Dermis microvascular lymphatic vessel endothelial cell (primary cell): ENCODE measurements around the gene SYNPO2L. TPM values are rescaled to one million over a fixed set of nuclear protein-coding genes. Genes with fewer than 3 reads are reported as not detected.
"Not testable (repeated sequence)": the region's sequence is repeated elsewhere in the genome, so short reads cannot be mapped to it uniquely, and the experiment has no call there.

ENCODE experiments used
- DNase-seq, 2 donors: peaks; one replicate each; pipeline versions ENCODE4 v3.0.0 to v3.0.0-alpha.2; 2010; ENCODE audit warnings: low read depth in 2 of 2
- total RNA-seq: library from RNA; depleted of rRNA; stranded (reverse); fragments of >200 nt; gene quantifications from 2 replicates; pipeline ENCODE4 v1.2.1, GENCODE V29; 2014

SYNPO2L gene
- total RNA-seq, 1 donor from 2014 or later = not detected

DNA sequence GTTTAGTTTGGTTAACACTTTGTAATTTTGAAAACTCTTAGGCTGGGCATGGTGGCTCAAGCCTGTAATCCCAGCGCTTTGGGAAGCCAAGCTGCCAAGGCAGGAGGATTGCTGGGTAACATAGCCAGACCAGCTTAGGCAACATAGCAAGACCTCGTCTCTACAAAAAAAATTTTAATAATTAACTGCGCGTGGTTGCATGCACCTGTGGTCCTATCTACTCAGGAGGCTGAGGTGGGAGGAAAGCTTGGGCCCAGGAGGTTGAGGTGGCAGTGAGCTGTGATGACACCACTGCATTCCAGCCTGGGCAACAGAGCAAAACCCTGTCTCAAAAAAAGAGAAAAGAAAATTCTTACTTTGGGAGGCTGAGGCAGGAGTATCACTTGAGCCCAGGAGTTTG lies 32.8 kb downstream of the SYNPO2L start:
- DNase-seq = no peak

DNA sequence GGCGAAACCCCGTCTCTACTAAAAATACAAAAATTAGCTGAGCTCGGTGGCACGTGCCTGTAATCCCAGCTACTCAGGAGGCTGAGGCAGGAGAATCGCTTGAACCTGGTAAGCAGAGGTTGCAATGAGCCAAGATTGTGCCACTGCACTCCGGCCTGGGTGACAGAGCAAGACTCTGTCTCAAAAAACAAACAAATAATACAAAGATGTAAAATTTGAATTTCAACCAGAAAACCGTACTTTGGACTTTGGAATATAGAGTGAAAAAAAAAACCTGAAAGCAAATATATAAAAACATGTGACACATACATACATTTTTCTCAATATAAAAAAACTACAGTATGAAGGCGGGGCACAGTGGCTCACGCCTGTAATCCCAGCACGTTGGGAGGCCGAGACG lies 34.9 kb downstream of the SYNPO2L start:
- DNase-seq = not testable (repeated sequence)

DNA sequence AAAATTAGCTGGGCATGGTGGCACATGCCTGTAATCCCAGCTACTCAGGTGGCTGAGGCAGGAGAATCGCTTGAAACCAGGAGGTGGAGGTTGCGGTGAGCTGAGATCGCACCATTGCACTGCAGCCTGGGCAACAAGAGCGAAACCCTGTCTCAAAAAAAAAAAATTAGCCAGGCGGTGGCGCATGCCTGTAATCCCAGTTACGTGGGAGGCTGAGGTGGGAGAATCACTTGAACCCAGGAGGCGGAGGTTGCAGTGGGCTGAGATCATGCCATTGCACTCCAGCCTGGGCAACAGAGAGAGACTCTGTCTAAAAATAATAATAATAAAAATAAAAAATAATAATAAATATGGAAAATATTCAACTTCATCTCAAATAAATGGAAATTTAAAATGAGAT lies 38.7 kb downstream of the SYNPO2L start:
- DNase-seq = not testable (repeated sequence)

DNA sequence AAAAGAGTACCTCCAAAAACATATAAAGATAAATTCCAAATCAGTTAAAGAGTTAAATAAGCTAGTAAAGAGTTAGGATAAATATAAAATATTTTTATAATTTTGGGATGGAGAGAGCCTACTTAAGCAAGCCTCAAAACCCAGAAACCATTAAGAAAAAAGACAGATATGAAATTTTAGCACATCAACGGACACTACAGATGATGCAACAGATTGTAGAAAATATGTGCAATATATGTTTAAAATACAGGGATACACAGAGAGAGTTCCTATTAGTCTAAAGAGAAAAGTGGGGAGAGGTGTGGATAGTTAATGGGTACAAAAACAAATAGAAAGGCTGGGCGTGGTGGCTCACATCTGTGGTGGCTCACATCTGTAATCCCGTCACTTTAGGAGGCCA lies 41.1 kb downstream of the SYNPO2L start:
- DNase-seq = no peak

DNA sequence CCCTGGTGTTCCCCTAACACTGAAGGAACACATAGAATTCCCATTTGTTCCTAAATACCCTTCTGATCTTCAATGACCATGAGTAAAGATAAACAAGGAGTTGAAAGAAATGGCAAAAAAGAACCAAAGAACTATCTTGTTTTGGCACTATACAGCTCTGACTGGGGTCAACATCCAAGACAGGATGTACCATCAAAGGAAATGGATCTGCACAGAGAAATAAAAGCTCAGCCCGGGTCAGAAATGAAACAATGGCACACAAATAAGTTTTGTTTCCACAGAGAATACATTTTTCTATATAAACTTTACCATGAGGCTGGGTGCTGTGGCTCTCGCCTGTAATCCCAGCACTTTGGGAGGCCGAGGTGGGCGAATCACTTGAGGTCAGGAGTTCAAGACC lies 46.7 kb downstream of the SYNPO2L start:
- DNase-seq = peak; percentile 17 to 53

DNA sequence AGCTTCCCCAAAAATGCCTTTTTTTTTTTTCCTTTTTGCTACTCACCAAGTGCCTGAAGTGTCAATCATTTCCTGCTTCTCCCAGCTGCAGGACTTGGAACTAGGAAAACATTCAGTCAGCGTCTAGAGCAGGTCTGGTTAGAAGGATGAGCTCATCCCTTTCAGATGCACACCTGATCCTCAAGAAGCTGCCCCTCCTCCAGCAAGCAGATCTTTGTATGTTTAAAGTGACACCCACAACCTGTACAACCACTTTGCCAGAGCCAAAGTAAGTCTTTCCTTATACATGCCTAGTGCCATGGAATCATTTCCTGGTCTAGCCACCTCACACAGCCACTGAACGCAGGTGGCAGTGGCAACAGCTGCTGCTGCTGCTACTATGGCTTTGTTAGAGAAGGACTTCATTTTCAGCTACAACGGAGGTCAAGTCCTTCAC lies 54.3 kb downstream of the SYNPO2L start:
- peak in 1 of 2 donors; percentile 80 for DNase-seq

DNA sequence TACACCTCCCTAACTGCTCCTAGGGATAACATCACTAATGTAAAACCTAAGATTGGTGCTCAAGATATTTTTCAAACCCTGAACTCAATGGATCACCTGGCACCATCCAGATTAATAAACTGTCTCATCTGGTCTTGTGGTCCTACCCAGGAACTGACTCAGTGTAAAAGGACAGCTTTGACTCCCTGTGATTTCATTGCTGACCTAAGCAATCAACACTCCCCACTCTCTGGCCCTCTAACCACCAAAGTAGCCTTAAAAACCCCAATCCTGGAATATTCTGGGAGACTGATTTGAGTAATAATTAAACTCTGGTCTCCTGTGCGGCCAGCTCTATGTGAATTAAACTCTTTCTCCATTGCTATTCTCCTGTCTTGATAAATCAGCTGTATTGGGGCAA lies 58.5 kb downstream of the SYNPO2L start:
- no peak for DNase-seq

Other genes starting within 250 kb of the SYNPO2L start
- 89.6 and 101 TPM in 2 replicates for gene ANXA7, start 242.0 kb downstream of the SYNPO2L start, total RNA-seq
- gene MSS51, start 222.5 kb downstream of the SYNPO2L start, total RNA-seq = 0.39 and 0.63 TPM in 2 replicates
- gene PPP3CB, start 160.0 kb downstream of the SYNPO2L start, total RNA-seq = 7.2 and 11.4 TPM in 2 replicates
- gene USP54, start 64.7 kb downstream of the SYNPO2L start, total RNA-seq = 5.2 and 5.8 TPM in 2 replicates
- gene MYOZ1, start 14.6 kb downstream of the SYNPO2L start, total RNA-seq = not detected in 2 replicates
- 0.90 and 1.3 TPM in 2 replicates for gene AGAP5, start 42.1 kb upstream of the SYNPO2L start, total RNA-seq
- 48.4 and 58.4 TPM in 2 replicates for gene SEC24C, start 88.3 kb upstream of the SYNPO2L start, total RNA-seq
- gene CHCHD1, start 126.0 kb upstream of the SYNPO2L start, total RNA-seq = 18.1 and 25.3 TPM in 2 replicates
- 37.7 and 55.0 TPM in 2 replicates for gene ZSWIM8, start 129.6 kb upstream of the SYNPO2L start, total RNA-seq
- gene NDST2, start 155.6 kb upstream of the SYNPO2L start, total RNA-seq = 3.7 and 7.6 TPM in 2 replicates
- gene CAMK2G, start 218.5 kb upstream of the SYNPO2L start, total RNA-seq = 20.9 and 24.8 TPM in 2 replicates